HG03439 (cell line): ENCODE data around the gene WNT6.
"Not testable (repeated sequence)": the region's sequence is repeated elsewhere in the genome, so short reads cannot be mapped to it uniquely, and the experiment has no call there.

Experiments used
- ATAC-seq: cut with Tn5 transposase; IDR thresholded peaks from one replicate; pipeline ENCODE4 v1.9.1; 2021; ENCODE audit warnings: mild to moderate bottlenecking, moderate library complexity; ENCODE audit not compliant: unreplicated experiment

WNT6 gene

GRCh38 chr2:218830526-218831306 is 28.9 kb upstream of the WNT6 start:
- ATAC-seq = no peak

- no peak for ATAC-seq
These were observed 28.1 kb upstream of the WNT6 start, which contains the start of gene PRKAG3 for GRCh38 chr2:218831378-218831990. Gene PRKAG3 (minus strand): TSS chr2:218831803.

- ATAC-seq = no peak
These were observed 27.5 kb upstream of the WNT6 start for GRCh38 chr2:218832081-218832480.

- ATAC-seq = no peak
These were observed 27.1 kb upstream of the WNT6 start for GRCh38 chr2:218832520-218832919.

- no peak for ATAC-seq
These were observed 26.5 kb upstream of the WNT6 start for GRCh38 chr2:218833023-218833609.

GRCh38 chr2:218834685-218835084 is 24.9 kb upstream of the WNT6 start:
- ATAC-seq = no peak

GRCh38 chr2:218837495-218837894 is 22.1 kb upstream of the WNT6 start:
- ATAC-seq = no peak

GRCh38 chr2:218839430-218839829 is 20.2 kb upstream of the WNT6 start:
- ATAC-seq = no peak

- ATAC-seq = no peak
These were observed 19.7 kb upstream of the WNT6 start for GRCh38 chr2:218839888-218840287.

GRCh38 chr2:218844334-218844733 is 15.3 kb upstream of the WNT6 start:
- not testable (repeated sequence) for ATAC-seq

GRCh38 chr2:218846963-218847362 is 12.6 kb upstream of the WNT6 start:
- ATAC-seq = not testable (repeated sequence)

- no peak for ATAC-seq
These were observed 9.9 kb upstream of the WNT6 start for GRCh38 chr2:218849721-218850120.

GRCh38 chr2:218850796-218851195 is 8.8 kb upstream of the WNT6 start:
- no peak for ATAC-seq

GRCh38 chr2:218851286-218851685 is 8.3 kb upstream of the WNT6 start:
- no peak for ATAC-seq

GRCh38 chr2:218852911-218853667 is 6.5 kb upstream of the WNT6 start:
- no peak for ATAC-seq

GRCh38 chr2:218853766-218854165 is 5.8 kb upstream of the WNT6 start:
- ATAC-seq = no peak

GRCh38 chr2:218854860-218855259 is 4.7 kb upstream of the WNT6 start:
- no peak for ATAC-seq

GRCh38 chr2:218855305-218856166 is 4.1 kb upstream of the WNT6 start:
- no peak for ATAC-seq

- no peak for ATAC-seq
These were observed 3.3 kb upstream of the WNT6 start for GRCh38 chr2:218856167-218856895.

- ATAC-seq = no peak
These were observed 2.7 kb upstream of the WNT6 start for GRCh38 chr2:218856896-218857243.
